ENCODE results near the gene ZNF22. TPM values are rescaled to one million over a fixed set of nuclear protein-coding genes. Genes with fewer than 3 reads are reported as not detected.
A peak's percentile ranks its signal among the peaks of the same experiment; 100 is the strongest.

Gene ZNF22
- total RNA-seq, 4 donors from 2014 or later = 3.6 to 14.5 (median 8.0) TPM

DNA sequence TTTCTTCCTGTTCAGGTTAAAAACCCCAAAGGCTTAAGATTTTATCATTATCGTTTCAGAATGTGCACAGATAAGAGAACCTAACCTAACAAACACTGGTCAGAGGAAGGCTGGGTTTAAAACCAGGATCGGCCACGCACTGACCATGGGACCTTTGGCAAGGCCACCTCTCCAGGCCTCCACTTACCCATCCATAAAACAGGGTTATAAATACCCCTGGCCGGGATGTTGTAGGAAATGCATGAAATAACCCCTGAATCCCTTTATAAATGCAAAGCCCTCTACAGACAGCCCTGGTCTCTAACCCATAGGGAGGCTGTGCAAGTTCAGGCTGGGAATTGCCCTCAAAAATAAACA is 22.5 kb upstream of the ZNF22 start:
- Histone ChIP-seq H3K27ac (peak overlapping the region; percentile 71 to 86 (median 82)), H3K27me3 (no peaks in the 10 kb centered on the region), H3K4me1 (peaks cover 58 to 100% (median 63%) of the 10 kb centered on the region in 3 donors), H3K36me3 (peaks cover 0 to 8% (median 0%) of the 10 kb centered on the region in 3 donors), H3K9me3 (no peaks in the 10 kb centered on the region), H3K4me3 (peak overlapping the region; percentile 26 to 74 (median 51))
- TF ChIP-seq, protein P1, sequence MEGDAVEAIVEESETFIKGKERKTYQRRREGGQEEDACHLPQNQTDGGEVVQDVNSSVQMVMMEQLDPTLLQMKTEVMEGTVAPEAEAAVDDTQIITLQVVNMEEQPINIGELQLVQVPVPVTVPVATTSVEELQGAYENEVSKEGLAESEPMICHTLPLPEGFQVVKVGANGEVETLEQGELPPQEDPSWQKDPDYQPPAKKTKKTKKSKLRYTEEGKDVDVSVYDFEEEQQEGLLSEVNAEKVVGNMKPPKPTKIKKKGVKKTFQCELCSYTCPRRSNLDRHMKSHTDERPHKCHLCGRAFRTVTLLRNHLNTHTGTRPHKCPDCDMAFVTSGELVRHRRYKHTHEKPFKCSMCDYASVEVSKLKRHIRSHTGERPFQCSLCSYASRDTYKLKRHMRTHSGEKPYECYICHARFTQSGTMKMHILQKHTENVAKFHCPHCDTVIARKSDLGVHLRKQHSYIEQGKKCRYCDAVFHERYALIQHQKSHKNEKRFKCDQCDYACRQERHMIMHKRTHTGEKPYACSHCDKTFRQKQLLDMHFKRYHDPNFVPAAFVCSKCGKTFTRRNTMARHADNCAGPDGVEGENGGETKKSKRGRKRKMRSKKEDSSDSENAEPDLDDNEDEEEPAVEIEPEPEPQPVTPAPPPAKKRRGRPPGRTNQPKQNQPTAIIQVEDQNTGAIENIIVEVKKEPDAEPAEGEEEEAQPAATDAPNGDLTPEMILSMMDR (IDR thresholded peaks at IDR 0.05) = no peak
- WGBS, 2 donors = 40 to 57% methylated on average over 3 to 4 of the region's 4 CpGs
- intact Hi-C loops (cut with DNase I) = no loop called here
- no peak for DNase-seq

DNA sequence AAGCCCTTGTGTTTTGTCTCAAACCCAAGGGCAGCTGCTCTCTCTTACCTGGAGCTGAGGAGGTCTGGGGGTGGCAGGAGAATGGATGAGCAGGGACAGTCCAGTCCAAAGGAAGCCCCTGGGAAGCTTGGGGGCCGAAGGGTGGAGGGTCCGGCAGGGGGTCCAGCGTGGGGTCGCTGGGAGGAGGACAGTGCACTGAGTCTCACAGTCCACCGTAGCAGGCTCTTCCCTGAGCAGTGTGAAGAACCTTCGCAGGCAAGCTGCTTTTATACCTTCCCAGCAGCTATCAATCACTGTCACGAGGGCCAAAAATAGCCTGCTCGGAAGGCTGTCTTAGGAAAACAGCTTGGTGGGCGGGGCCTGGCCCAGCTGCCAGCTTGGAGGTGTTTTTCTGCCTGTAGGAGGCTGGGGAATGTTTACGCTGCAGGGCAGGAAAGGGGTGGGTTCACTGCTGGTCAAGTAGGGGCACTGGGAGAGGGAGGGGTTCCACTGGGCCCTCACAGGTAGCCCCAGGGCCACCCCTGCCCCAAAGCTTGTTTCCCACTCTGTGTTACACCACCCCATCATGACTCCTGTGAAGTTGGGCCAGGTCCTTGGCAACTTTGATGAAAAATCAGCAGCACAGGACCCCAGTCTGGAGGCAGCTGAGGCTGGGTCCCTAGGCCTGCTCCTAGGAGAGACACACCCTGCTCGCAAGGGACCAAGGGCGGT is 22.0 kb upstream of the ZNF22 start, which contains the start of gene DEPP1:
Gene DEPP1, minus strand, starts transcription at position 240 of the 711 bp plus-strand sequence. CDS start 779 bp downstream, outside the sequence.
- intact Hi-C loops (cut with DNase I) = no loop called here
- H3K27me3 ChIP-seq = no peaks in the 10 kb centered on the region
- TF ChIP-seq, protein P1 (IDR thresholded peaks at IDR 0.05) = peak in 4 of 6 experiments; percentile 6 to 31 (median 26)
- TF ChIP-seq POLR2A (IDR thresholded peaks at IDR 0.05) = peak in 3 of 4 donors; percentile 77 to 99 (median 96)
- H3K9me3 ChIP-seq = no peaks in the 10 kb centered on the region
- H3K27ac ChIP-seq = peak within 1 kb of the TSS; percentile 71 to 86 (median 82)
- H3K4me1 ChIP-seq = peaks cover 58 to 100% (median 66%) of the 10 kb centered on the region in 3 donors
- H3K36me3 ChIP-seq = peaks cover 0 to 8% (median 0%) of the 10 kb centered on the region in 3 donors
- peak within 1 kb of the TSS; percentile 26 to 74 (median 51) for H3K4me3 ChIP-seq
- DNase-seq = peak; percentile 19
- WGBS, 2 donors = 4 to 76% methylated on average over 2 to 6 of the region's 12 CpGs

DNA sequence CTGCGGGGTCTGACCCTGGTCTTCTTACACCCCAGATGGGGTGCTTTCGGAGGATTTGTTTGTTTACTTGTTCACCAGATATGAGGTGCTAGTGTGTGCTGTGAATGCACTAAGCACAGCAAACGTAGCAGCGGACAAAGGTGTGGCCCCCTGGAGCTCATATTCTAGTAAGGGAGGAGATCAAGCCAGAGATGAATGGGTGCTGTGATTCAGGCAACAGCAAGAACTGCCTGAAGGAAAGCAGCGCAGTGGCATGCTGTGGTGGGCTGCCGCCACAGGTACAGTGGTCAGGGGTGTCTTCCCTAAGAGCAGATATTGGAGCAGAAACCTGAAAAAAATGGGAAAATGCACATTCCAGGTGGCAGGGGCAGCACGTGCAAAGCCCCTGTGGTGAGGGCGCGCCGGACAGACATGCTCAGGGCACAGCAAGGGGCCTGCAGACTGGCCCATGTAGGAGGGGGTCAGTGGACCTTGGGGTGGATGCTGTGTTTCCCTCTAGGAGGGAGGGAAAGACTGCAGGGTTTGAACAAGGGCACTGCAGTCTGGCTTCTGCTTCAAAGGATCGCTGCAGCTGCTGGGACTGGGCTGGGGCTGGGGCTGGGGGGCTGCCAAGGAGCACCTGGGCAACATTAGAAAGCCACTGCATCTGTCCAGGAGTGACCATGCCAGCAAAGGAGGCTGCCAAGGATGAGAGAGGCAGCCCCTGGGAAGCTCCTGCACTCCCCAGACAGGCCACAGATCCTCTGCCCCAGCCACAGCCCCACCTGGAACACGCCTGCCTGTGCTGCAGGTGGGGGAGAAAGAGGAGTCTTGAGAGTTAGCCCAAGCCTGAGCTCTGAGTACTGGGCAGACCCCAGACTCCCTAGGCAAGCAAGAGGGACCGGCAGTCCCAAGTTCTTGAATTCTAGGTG is 21.2 kb upstream of the ZNF22 start:
- no peaks in the 10 kb centered on the region for H3K9me3 ChIP-seq
- H3K36me3 ChIP-seq = peaks cover 0 to 8% (median 0%) of the 10 kb centered on the region in 3 donors
- no peaks in the 10 kb centered on the region for H3K27me3 ChIP-seq
- DNase-seq = no peak
- H3K27ac ChIP-seq = peak overlapping the region; percentile 71 to 86 (median 82)
- peak overlapping the region in 2 of 4 donors; percentile 49 to 74 for H3K4me3 ChIP-seq
- TF ChIP-seq POLR2A (IDR thresholded peaks at IDR 0.05) = no peak
- TF ChIP-seq, protein P1 (IDR thresholded peaks at IDR 0.05) = no peak
- WGBS, 2 donors = 70 to 85% methylated on average over 8 to 10 of the region's 13 CpGs
- peaks cover 54 to 100% (median 64%) of the 10 kb centered on the region in 3 donors for H3K4me1 ChIP-seq
- intact Hi-C loops (cut with DNase I) = no loop called here

DNA sequence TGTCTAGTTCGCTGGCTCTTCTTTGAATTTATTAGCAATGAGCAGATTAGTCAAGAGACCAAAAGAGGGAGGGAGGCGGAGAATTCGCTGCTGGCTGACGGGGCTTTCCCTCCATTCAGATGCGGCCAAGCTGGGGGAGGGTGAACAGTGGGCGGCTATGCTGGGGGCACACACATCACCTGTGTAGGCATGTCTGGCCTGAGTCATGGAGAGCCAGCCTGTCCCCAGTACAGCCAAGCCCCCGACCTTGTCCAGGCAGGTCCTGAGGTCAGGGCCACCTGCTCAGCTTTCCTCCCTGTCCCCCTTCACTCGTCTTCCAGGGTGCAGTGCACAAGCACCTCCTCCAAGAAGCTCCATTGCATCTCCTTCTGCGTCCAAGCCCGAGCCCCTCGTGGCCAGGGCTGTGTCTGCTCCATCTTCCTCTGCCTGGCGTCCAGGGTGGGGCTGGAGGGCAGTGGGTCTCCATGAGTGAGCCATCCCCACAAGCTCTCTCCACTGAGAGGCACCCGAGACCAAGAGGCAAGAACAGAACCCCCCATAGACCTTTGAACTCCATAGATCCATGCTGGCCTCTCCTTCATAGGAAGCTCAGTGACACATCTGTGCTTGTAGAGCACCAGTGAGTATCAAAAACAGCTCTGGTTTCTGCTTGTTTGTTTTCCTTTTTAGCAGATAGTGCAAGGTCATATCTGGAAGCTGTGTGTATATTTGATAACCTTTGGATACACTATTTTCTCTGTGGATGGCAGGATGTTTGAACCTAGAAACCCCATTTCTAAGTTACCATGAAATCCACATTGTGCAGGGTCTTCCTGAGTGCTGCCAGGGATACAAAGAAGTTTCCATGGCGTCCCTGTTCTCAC is 20.2 kb upstream of the ZNF22 start:
- H3K36me3 ChIP-seq = peaks cover 0 to 8% (median 0%) of the 10 kb centered on the region in 3 donors
- H3K4me3 ChIP-seq = no peak overlapping the region
- peak overlapping the region; percentile 47 to 86 (median 82) for H3K27ac ChIP-seq
- no peak for DNase-seq
- no peaks in the 10 kb centered on the region for H3K9me3 ChIP-seq
- 26 to 47% methylated on average over 7 to 11 of the region's 14 CpGs for WGBS, 2 donors
- H3K4me1 ChIP-seq = peaks cover 55 to 100% (median 73%) of the 10 kb centered on the region in 3 donors
- TF ChIP-seq POLR2A (IDR thresholded peaks at IDR 0.05) = no peak
- TF ChIP-seq, protein P1 (IDR thresholded peaks at IDR 0.05) = no peak
- H3K27me3 ChIP-seq = no peaks in the 10 kb centered on the region
- intact Hi-C loops (cut with DNase I) = no loop called here
